GM20000 (cell line): ENCODE data around the gene RUNDC1.

ENCODE experiments used
- DNase-seq: peaks from one replicate; pipeline ENCODE4 v3.0.0; 2012; ENCODE audit warnings: low spot score
- CTCF ChIP-seq: IDR thresholded peaks from 2 replicates; pipeline ENCODE4 v1.5.1; 2012; ENCODE audit warnings: mild to moderate bottlenecking, control low read depth; ENCODE audit errors: extremely low read depth, missing control alignments

RUNDC1 gene

GRCh38 chr17:42980274-42980765 is at the start of gene RUNDC1:
TSS of gene RUNDC1 (plus strand) at chr17:42980565. CDS start at chr17:42980577, 12 bp downstream.
- peak; percentile 97 for DNase-seq
- no peak for TF ChIP-seq CTCF

- DNase-seq, result peak; percentile 40
- peak; percentile 49 for TF ChIP-seq CTCF
Measured at GRCh38 chr17:42937712-42938596, 42.4 kb upstream of the RUNDC1 start.

GRCh38 chr17:42944211-42944610 is 36.2 kb upstream of the RUNDC1 start:
- DNase-seq, result no peak

GRCh38 chr17:42946812-42947211 is 33.6 kb upstream of the RUNDC1 start:
- DNase-seq, result no peak
- TF ChIP-seq CTCF, result no peak

More at GRCh38 chr17:42944211-42944610, 36.2 kb upstream of the RUNDC1 start:
- TF ChIP-seq CTCF, result no peak

GRCh38 chr17:42950044-42950783 is 30.2 kb upstream of the RUNDC1 start:
- DNase-seq, result no peak
- no peak for TF ChIP-seq CTCF

GRCh38 chr17:42953669-42954068 is 26.7 kb upstream of the RUNDC1 start:
- TF ChIP-seq CTCF, result no peak
- no peak for DNase-seq

- TF ChIP-seq CTCF, result no peak
- DNase-seq, result peak; percentile 89
Measured at GRCh38 chr17:42964161-42964932, 16.0 kb upstream of the RUNDC1 start, which contains the start of gene AARSD1. TSS of gene AARSD1 (minus strand) at chr17:42964454. CDS start at chr17:42964440, 14 bp downstream.
